Measurements from ENCODE around the gene SIRPG. TPM values are rescaled to one million over a fixed set of nuclear protein-coding genes. Genes with fewer than 3 reads are reported as not detected.

The SIRPG gene
- polyA plus RNA-seq, 3 donors: 0.15 to 0.52 (median 0.51) TPM

DNA sequence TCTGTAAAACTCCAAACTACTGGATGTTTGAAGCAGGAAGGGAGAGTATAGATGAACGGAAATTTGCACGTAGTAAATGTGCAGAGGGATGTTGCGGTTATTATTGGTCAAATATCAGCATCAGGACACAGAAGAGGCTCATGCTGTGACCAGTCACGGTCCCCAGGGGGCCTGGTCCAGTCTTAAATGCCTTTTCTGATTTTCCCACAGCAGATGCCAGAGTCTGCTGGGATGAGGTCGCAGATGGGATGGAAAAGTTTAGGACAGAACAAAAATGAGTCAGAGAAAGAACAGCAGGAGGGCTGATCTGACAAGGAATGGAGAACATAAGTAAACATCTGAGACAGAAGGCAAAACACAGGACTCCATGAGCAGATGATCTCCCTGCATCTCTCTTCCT lies 11.7 kb upstream of the SIRPG start:
- intact Hi-C loops (cut with micrococcal nuclease): no loop called here
- Mint-ChIP-seq H3K27me3 (ENCODE audit: low read depth in 3 of 3) (peaks cover 2 to 8% (median 4%) of the 10 kb centered on the region in 3 donors), H3K4me3 (no peak overlapping the region), H3K9me3 (no peaks in the 10 kb centered on the region), H3K36me3 (no peaks in the 10 kb centered on the region), H3K4me1 (peaks cover 7% of the 10 kb centered on the region), H3K27ac (no peak overlapping the region)
- H3K27me3 ChIP-seq (ENCODE audit: control insufficient read depth in 2 of 2, insufficient read depth in 2 of 2, low read length in 2 of 2): peaks cover 0 to 3% of the 10 kb centered on the region in 2 donors
- no peaks in the 10 kb centered on the region for H3K36me3 ChIP-seq (replicated peaks in 1 of 2; ENCODE audit: control insufficient read depth in 1 of 2, insufficient read depth in 2 of 2, low read length in 2 of 2)
- peaks cover 2 to 4% of the 10 kb centered on the region in 2 donors for H3K4me1 ChIP-seq (ENCODE audit: control insufficient read depth in 1 of 2, insufficient read depth in 2 of 2, low read length in 2 of 2)
- no peak overlapping the region for H2AFZ ChIP-seq (ENCODE audit: insufficient read depth, low read depth, low read length, poor library complexity, severe bottlenecking)
- H3K79me2 ChIP-seq (ENCODE audit: insufficient read depth, low read length): no peaks in the 10 kb centered on the region
- 92% methylated on average over 3 of the region's 5 CpGs for WGBS (ENCODE audit: insufficient coverage)
- no peak overlapping the region for H3K4me3 ChIP-seq (replicated peaks in 1 of 3; ENCODE audit: low read depth in 2 of 3, low read length in 3 of 3)
- no peak overlapping the region for H3K9ac ChIP-seq (ENCODE audit: insufficient read depth, low read length, poor library complexity, severe bottlenecking)
- TF ChIP-seq, protein P1, sequence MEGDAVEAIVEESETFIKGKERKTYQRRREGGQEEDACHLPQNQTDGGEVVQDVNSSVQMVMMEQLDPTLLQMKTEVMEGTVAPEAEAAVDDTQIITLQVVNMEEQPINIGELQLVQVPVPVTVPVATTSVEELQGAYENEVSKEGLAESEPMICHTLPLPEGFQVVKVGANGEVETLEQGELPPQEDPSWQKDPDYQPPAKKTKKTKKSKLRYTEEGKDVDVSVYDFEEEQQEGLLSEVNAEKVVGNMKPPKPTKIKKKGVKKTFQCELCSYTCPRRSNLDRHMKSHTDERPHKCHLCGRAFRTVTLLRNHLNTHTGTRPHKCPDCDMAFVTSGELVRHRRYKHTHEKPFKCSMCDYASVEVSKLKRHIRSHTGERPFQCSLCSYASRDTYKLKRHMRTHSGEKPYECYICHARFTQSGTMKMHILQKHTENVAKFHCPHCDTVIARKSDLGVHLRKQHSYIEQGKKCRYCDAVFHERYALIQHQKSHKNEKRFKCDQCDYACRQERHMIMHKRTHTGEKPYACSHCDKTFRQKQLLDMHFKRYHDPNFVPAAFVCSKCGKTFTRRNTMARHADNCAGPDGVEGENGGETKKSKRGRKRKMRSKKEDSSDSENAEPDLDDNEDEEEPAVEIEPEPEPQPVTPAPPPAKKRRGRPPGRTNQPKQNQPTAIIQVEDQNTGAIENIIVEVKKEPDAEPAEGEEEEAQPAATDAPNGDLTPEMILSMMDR (IDR thresholded peaks at IDR 0.05): no peak
- no peak overlapping the region for H3K4me2 ChIP-seq (replicated peaks; ENCODE audit: extremely low read depth, low read length, poor library complexity, severe bottlenecking)
- DNase-seq: no peak
- H3K27ac ChIP-seq (ENCODE audit: low read depth in 1 of 2, low read length in 2 of 2): no peak overlapping the region
- no peaks in the 10 kb centered on the region for H3K9me3 ChIP-seq (replicated peaks in 1 of 2; ENCODE audit: control insufficient read depth in 1 of 2, insufficient read depth in 1 of 2, low read length in 2 of 2)
- no peaks in the 10 kb centered on the region for H4K20me1 ChIP-seq (ENCODE audit: insufficient read depth, low read length)

DNA sequence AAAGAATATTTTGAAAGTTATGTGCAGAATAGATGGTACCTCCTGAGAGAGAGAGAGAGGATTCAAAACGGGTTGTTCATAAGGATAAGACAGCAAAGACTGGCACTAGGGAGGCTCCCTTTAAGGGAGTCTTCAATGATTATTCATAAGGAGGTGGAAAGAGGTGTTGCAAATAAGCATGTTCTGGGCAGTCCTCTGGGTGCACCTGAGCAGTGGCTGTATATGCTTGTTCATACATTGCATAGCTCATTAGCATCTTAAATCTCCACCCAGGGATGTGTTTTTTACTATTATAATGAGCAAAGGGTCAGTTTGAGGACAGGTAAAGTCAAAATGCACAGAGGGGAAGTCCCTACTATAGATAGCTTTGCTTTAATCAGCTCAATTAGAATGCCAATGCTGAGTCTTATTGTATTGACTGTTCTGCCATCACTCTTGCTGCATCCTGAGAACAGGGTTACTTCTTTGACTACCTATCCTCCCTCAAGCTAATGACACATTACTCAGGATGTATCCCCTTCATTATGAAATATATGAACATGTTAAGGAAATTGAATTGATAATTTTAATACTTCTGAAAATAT lies 10.0 kb upstream of the SIRPG start:
- Histone ChIP-seq H3K36me3 (replicated peaks in 1 of 2; ENCODE audit: control insufficient read depth in 1 of 2, insufficient read depth in 2 of 2, low read length in 2 of 2) (no peaks in the 10 kb centered on the region), H3K79me2 (ENCODE audit: insufficient read depth, low read length) (no peaks in the 10 kb centered on the region), H3K27me3 (ENCODE audit: control insufficient read depth in 2 of 2, insufficient read depth in 2 of 2, low read length in 2 of 2) (no peaks in the 10 kb centered on the region), H3K27ac (ENCODE audit: low read depth in 1 of 2, low read length in 2 of 2) (no peak overlapping the region), H2AFZ (ENCODE audit: insufficient read depth, low read depth, low read length, poor library complexity, severe bottlenecking) (no peak overlapping the region), H3K4me2 (replicated peaks; ENCODE audit: extremely low read depth, low read length, poor library complexity, severe bottlenecking) (no peak overlapping the region), H3K9ac (ENCODE audit: insufficient read depth, low read length, poor library complexity, severe bottlenecking) (no peak overlapping the region), H3K9me3 (replicated peaks in 1 of 2; ENCODE audit: control insufficient read depth in 1 of 2, insufficient read depth in 1 of 2, low read length in 2 of 2) (no peaks in the 10 kb centered on the region), H4K20me1 (ENCODE audit: insufficient read depth, low read length) (no peaks in the 10 kb centered on the region), H3K4me3 (replicated peaks in 1 of 3; ENCODE audit: low read depth in 2 of 3, low read length in 3 of 3) (no peak overlapping the region), H3K4me1 (ENCODE audit: control insufficient read depth in 1 of 2, insufficient read depth in 2 of 2, low read length in 2 of 2) (peaks cover 8 to 13% of the 10 kb centered on the region in 2 donors)
- intact Hi-C loops (cut with micrococcal nuclease): no loop called here
- no peak overlapping the region for H3K27ac Mint-ChIP-seq
- H3K4me3 Mint-ChIP-seq: no peak overlapping the region
- no CpG with 5 or more reads among the region's 1 CpG for WGBS (ENCODE audit: insufficient coverage)
- no peaks in the 10 kb centered on the region for H3K9me3 Mint-ChIP-seq
- H3K36me3 Mint-ChIP-seq: no peaks in the 10 kb centered on the region
- peaks cover 4 to 8% (median 4%) of the 10 kb centered on the region in 3 donors for H3K27me3 Mint-ChIP-seq (ENCODE audit: low read depth in 3 of 3)
- peaks cover 17% of the 10 kb centered on the region for H3K4me1 Mint-ChIP-seq
- TF ChIP-seq, protein P1 (IDR thresholded peaks at IDR 0.05): no peak
- DNase-seq: no peak
